Glutamatergic neuron (in vitro differentiated cells): ENCODE results near the gene USH1G. TPM values are rescaled to one million over a fixed set of nuclear protein-coding genes. Genes with fewer than 3 reads are reported as not detected.

Experiments
- DNase-seq: peaks from one replicate; pipeline ENCODE4 v3.0.0; 2022
- H3K27ac Mint-ChIP-seq: one replicate; pipeline ENCODE4 v1.8.0; 2020; ENCODE audit warnings: mild to moderate bottlenecking, mixed read lengths, inconsistent platforms; ENCODE audit not compliant: unreplicated experiment
- H3K27me3 Mint-ChIP-seq: one replicate; pipeline ENCODE4 v1.8.0; 2020; ENCODE audit warnings: mild to moderate bottlenecking, moderate library complexity, mixed read lengths, inconsistent platforms; ENCODE audit not compliant: unreplicated experiment
- H3K36me3 Mint-ChIP-seq: one replicate; pipeline ENCODE4 v1.8.0; 2020; ENCODE audit warnings: mild to moderate bottlenecking, mixed read lengths, inconsistent platforms; ENCODE audit not compliant: unreplicated experiment
- H3K4me1 Mint-ChIP-seq: one replicate; pipeline ENCODE4 v1.8.0; 2020; ENCODE audit warnings: mild to moderate bottlenecking, low read depth, mixed read lengths, inconsistent platforms; ENCODE audit not compliant: unreplicated experiment
- H3K4me3 Mint-ChIP-seq: one replicate; pipeline ENCODE4 v1.8.0; 2020; ENCODE audit warnings: mild to moderate bottlenecking, mixed read lengths, inconsistent platforms; ENCODE audit not compliant: unreplicated experiment
- H3K9me3 Mint-ChIP-seq: one replicate; pipeline ENCODE4 v1.8.0; 2020; ENCODE audit warnings: mild to moderate bottlenecking, moderate library complexity, mixed read lengths, inconsistent platforms; ENCODE audit not compliant: unreplicated experiment
- CTCF ChIP-seq: fragments of 200-600 bp; sonication (generic); IDR thresholded peaks from one replicate; pipeline ENCODE4 v1.5.0; 2021; ENCODE audit not compliant: partially characterized antibody, unreplicated experiment
- total RNA-seq: library from RNA; stranded (reverse); fragmentation: NEBNext Ultra II Directional; extraction: Animal tissue kit (Norgen Biotek cat#: 25700); gene quantifications from one replicate; pipeline ENCODE4 v1.2.1, GENCODE V29; 2021; ENCODE audit not compliant: unreplicated experiment

The USH1G gene
- total RNA-seq, 1 donor from 2014 or later, result 0.12 TPM

GRCh38 chr17:74953134-74953687 is 30.2 kb upstream of the USH1G start:
- Mint-ChIP-seq H3K27me3 (peaks cover 9% of the 10 kb centered on the region), H3K4me3 (no peak overlapping the region), H3K27ac (no peak overlapping the region), H3K4me1 (peaks cover 2% of the 10 kb centered on the region), H3K36me3 (no peaks in the 10 kb centered on the region), H3K9me3 (peaks cover 5% of the 10 kb centered on the region)
- DNase-seq, result no peak
- TF ChIP-seq CTCF, result no peak

GRCh38 chr17:74952431-74953133 is 29.5 kb upstream of the USH1G start:
- H3K4me1 Mint-ChIP-seq, result no peaks in the 10 kb centered on the region
- no peak overlapping the region for H3K4me3 Mint-ChIP-seq
- no peaks in the 10 kb centered on the region for H3K36me3 Mint-ChIP-seq
- no peak for DNase-seq
- H3K27ac Mint-ChIP-seq, result no peak overlapping the region
- peaks cover 8% of the 10 kb centered on the region for H3K27me3 Mint-ChIP-seq
- no peak for TF ChIP-seq CTCF
- H3K9me3 Mint-ChIP-seq, result peaks cover 2% of the 10 kb centered on the region

GRCh38 chr17:74951680-74952421 is 28.8 kb upstream of the USH1G start:
- Mint-ChIP-seq H3K27ac (no peak overlapping the region), H3K4me3 (no peak overlapping the region)

GRCh38 chr17:74951065-74951464 is 28.0 kb upstream of the USH1G start:
- no peak for TF ChIP-seq CTCF
- no peak for DNase-seq
- H3K27ac Mint-ChIP-seq, result no peak overlapping the region
- H3K9me3 Mint-ChIP-seq, result peaks cover 2% of the 10 kb centered on the region
- H3K27me3 Mint-ChIP-seq, result peaks cover 8% of the 10 kb centered on the region
- H3K4me3 Mint-ChIP-seq, result no peak overlapping the region
- no peaks in the 10 kb centered on the region for H3K4me1 Mint-ChIP-seq
- no peaks in the 10 kb centered on the region for H3K36me3 Mint-ChIP-seq

More at GRCh38 chr17:74951680-74952421, 28.8 kb upstream of the USH1G start:
- H3K27me3 Mint-ChIP-seq, result peaks cover 8% of the 10 kb centered on the region
- H3K4me1 Mint-ChIP-seq, result no peaks in the 10 kb centered on the region
- TF ChIP-seq CTCF, result no peak
- no peak for DNase-seq
- peaks cover 2% of the 10 kb centered on the region for H3K9me3 Mint-ChIP-seq
- no peaks in the 10 kb centered on the region for H3K36me3 Mint-ChIP-seq

- Mint-ChIP-seq H3K27ac (no peak overlapping the region), H3K9me3 (peaks cover 2% of the 10 kb centered on the region), H3K4me3 (no peak overlapping the region), H3K27me3 (peaks cover 12% of the 10 kb centered on the region), H3K36me3 (no peaks in the 10 kb centered on the region), H3K4me1 (no peaks in the 10 kb centered on the region)
- no peak for DNase-seq
- no peak for TF ChIP-seq CTCF
These were observed 27.2 kb upstream of the USH1G start for GRCh38 chr17:74950207-74950606.
